ENCODE data around the gene NDUFS3. TPM values are rescaled to one million over a fixed set of nuclear protein-coding genes. Genes with fewer than 3 reads are reported as not detected.

NDUFS3 gene
- total RNA-seq, 1 donor from 2014 or later: 199 TPM

DNA sequence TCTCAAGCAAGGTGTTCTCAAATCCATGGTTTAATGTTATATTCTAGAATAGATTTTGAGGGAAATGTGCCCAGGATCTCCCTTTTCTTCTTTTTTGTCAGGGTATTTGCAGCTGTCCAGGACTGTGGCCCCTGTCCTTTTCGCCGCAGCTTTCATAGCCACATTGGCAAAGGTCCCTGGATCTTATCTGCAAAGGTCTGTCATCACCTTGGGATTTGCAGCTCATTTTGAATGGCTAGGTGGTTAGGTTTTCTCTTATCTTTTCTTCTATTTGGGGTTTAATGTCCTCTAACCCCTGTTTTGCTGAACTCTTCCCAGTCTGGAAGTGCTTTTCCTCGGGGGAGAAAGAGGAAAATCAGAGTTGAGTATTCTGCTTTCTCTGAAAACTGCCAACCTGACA is 27.0 kb downstream of the NDUFS3 start:
- Mint-ChIP-seq H3K4me3 (ENCODE audit: unreplicated experiment) (no peak overlapping the region), H3K27ac (ENCODE audit: unreplicated experiment) (no peak overlapping the region), H3K36me3 (ENCODE audit: low read depth, unreplicated experiment) (no peaks in the 10 kb centered on the region), H3K9me3 (ENCODE audit: unreplicated experiment) (no peaks in the 10 kb centered on the region), H3K4me1 (ENCODE audit: unreplicated experiment) (peaks cover 2% of the 10 kb centered on the region), H3K27me3 (ENCODE audit: unreplicated experiment) (peaks cover 4% of the 10 kb centered on the region)
- TF ChIP-seq, protein P1, sequence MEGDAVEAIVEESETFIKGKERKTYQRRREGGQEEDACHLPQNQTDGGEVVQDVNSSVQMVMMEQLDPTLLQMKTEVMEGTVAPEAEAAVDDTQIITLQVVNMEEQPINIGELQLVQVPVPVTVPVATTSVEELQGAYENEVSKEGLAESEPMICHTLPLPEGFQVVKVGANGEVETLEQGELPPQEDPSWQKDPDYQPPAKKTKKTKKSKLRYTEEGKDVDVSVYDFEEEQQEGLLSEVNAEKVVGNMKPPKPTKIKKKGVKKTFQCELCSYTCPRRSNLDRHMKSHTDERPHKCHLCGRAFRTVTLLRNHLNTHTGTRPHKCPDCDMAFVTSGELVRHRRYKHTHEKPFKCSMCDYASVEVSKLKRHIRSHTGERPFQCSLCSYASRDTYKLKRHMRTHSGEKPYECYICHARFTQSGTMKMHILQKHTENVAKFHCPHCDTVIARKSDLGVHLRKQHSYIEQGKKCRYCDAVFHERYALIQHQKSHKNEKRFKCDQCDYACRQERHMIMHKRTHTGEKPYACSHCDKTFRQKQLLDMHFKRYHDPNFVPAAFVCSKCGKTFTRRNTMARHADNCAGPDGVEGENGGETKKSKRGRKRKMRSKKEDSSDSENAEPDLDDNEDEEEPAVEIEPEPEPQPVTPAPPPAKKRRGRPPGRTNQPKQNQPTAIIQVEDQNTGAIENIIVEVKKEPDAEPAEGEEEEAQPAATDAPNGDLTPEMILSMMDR (IDR thresholded peaks at IDR 0.05; ENCODE audit: unreplicated experiment): no peak
- no peak for DNase-seq (ENCODE audit: low spot score)

DNA sequence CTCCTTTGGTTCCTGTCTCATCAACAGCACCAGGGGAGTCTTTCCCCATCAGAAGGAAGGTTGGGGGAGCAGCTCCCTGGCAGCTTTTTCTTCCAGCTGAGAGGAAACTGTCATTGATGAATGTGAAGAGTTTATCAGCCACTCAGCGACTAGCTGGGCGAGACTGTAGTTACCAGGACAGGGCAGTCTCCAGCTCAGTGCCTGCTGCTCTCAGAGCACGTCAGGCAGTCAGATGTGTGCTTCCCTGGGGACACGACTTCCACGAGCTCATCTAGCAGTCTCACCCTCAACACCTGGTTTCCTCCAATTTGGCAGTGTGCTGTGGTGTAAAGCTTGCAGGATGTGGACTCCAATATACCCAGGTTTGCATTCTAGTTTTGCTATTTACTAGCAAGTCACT is 27.9 kb downstream of the NDUFS3 start:
- Mint-ChIP-seq H3K4me3 (ENCODE audit: unreplicated experiment) (no peak overlapping the region), H3K27ac (ENCODE audit: unreplicated experiment) (no peak overlapping the region)
- TF ChIP-seq, protein P1 (IDR thresholded peaks at IDR 0.05; ENCODE audit: unreplicated experiment): no peak

DNA sequence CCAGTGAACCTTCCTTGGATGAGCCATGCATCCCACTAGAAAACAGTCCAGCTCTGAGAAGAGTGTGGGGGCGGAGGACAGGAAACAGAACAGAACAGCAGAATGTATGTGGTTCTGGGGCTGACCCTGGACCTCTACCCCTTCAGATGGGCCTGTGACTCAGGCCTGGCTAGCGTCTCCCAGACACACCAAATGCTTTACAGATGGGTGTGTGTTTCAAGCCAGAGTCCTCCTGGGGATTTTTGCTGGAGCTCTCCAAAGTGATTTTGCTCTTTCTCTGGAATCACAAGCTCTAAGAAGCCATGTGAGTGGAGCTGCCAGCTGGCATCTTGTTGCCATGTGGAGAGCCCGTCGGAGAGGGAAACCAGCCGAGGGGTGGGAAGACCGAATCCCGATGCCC is 28.5 kb downstream of the NDUFS3 start:
- Mint-ChIP-seq H3K4me1 (ENCODE audit: unreplicated experiment) (peaks cover 6% of the 10 kb centered on the region), H3K4me3 (ENCODE audit: unreplicated experiment) (no peak overlapping the region), H3K36me3 (ENCODE audit: low read depth, unreplicated experiment) (no peaks in the 10 kb centered on the region), H3K9me3 (ENCODE audit: unreplicated experiment) (no peaks in the 10 kb centered on the region), H3K27ac (ENCODE audit: unreplicated experiment) (no peak overlapping the region), H3K27me3 (ENCODE audit: unreplicated experiment) (peaks cover 2% of the 10 kb centered on the region)
- TF ChIP-seq, protein P1 (IDR thresholded peaks at IDR 0.05; ENCODE audit: unreplicated experiment): no peak
- DNase-seq (ENCODE audit: low spot score): no peak

More for the DNA sequence above, 27.9 kb downstream of the NDUFS3 start:
- H3K9me3 Mint-ChIP-seq (ENCODE audit: unreplicated experiment): no peaks in the 10 kb centered on the region
- peaks cover 4% of the 10 kb centered on the region for H3K27me3 Mint-ChIP-seq (ENCODE audit: unreplicated experiment)
- no peak for DNase-seq (ENCODE audit: low spot score)
- H3K36me3 Mint-ChIP-seq (ENCODE audit: low read depth, unreplicated experiment): no peaks in the 10 kb centered on the region
- H3K4me1 Mint-ChIP-seq (ENCODE audit: unreplicated experiment): peaks cover 5% of the 10 kb centered on the region

DNA sequence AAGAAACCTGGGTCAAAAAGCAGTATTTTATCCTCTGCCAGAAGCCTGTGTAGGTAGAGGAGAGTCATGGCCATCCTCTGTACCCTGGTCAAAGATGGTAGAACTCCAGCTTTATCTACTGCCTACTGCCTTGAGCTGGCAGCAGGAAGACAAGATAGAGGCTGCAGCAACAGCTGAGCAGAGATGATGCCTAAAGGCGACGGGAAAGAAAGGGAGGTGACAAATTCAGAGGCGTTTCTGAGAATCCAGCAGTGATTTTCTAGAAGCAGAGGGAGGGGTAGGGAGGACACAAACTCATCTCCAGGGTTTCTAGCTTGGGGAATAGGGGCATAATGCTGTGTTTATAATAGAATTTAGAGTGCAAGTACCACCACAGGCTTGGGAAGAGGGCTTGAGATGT is 30.8 kb downstream of the NDUFS3 start:
- H3K27me3 Mint-ChIP-seq (ENCODE audit: unreplicated experiment): peaks cover 2% of the 10 kb centered on the region
- TF ChIP-seq, protein P1 (IDR thresholded peaks at IDR 0.05; ENCODE audit: unreplicated experiment): no peak
- H3K9me3 Mint-ChIP-seq (ENCODE audit: unreplicated experiment): no peaks in the 10 kb centered on the region
- no peak overlapping the region for H3K27ac Mint-ChIP-seq (ENCODE audit: unreplicated experiment)
- no peaks in the 10 kb centered on the region for H3K36me3 Mint-ChIP-seq (ENCODE audit: low read depth, unreplicated experiment)
- peaks cover 6% of the 10 kb centered on the region for H3K4me1 Mint-ChIP-seq (ENCODE audit: unreplicated experiment)
- no peak overlapping the region for H3K4me3 Mint-ChIP-seq (ENCODE audit: unreplicated experiment)
- no peak for DNase-seq (ENCODE audit: low spot score)

DNA sequence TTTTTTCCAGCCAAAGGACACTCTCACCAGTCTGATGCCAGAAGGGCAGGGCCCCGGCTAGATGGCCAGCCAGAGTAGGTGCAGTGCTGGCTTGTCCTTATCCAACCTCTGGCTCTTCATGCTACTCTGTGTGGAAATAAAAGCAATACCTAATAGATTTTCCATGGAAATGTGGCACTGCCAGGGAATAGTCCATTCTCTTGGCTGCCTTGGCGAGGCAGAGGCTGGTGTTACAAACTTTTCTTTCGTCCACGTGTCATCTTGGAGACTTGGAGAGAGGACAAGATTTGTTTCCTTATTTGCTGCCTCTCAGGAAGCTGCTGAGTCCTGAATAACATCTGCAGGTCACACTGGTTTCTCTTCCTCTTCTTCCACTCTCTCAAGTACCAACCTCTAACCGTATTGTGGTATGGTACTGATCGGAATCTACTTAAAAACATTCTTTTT is 32.5 kb downstream of the NDUFS3 start:
- Mint-ChIP-seq H3K4me1 (ENCODE audit: unreplicated experiment) (peaks cover 6% of the 10 kb centered on the region), H3K4me3 (ENCODE audit: unreplicated experiment) (no peak overlapping the region), H3K36me3 (ENCODE audit: low read depth, unreplicated experiment) (no peaks in the 10 kb centered on the region), H3K9me3 (ENCODE audit: unreplicated experiment) (no peaks in the 10 kb centered on the region), H3K27me3 (ENCODE audit: unreplicated experiment) (peaks cover 2% of the 10 kb centered on the region), H3K27ac (ENCODE audit: unreplicated experiment) (no peak overlapping the region)
- TF ChIP-seq, protein P1 (IDR thresholded peaks at IDR 0.05; ENCODE audit: unreplicated experiment): no peak
- DNase-seq (ENCODE audit: low spot score): no peak

Measured in endothelial cell (in vitro differentiated cells).